Chondrocyte (in vitro differentiated cells): Measurements from ENCODE around the gene S100Z. TPM values are rescaled to one million over a fixed set of nuclear protein-coding genes. Genes with fewer than 3 reads are reported as not detected.

Experiments
- DNase-seq: peaks from one replicate; pipeline ENCODE4 v3.0.0; 2021; ENCODE audit warnings: mixed read lengths, low spot score
- H3K27ac Mint-ChIP-seq: one replicate; pipeline ENCODE4 v1.8.0; 2021; ENCODE audit warnings: mild to moderate bottlenecking, moderate library complexity, mixed read lengths; ENCODE audit not compliant: unreplicated experiment
- H3K27me3 Mint-ChIP-seq: 2 replicates; pipeline ENCODE4 v1.8.0; 2021; ENCODE audit warnings: low read depth, mixed read lengths
- H3K36me3 Mint-ChIP-seq: 2 replicates; pipeline ENCODE4 v1.8.0; 2021; ENCODE audit warnings: low read depth, mixed read lengths
- H3K4me1 Mint-ChIP-seq: 2 replicates; pipeline ENCODE4 v1.8.0; 2021; ENCODE audit warnings: low read depth, mild to moderate bottlenecking, mixed read lengths
- H3K4me3 Mint-ChIP-seq: one replicate; pipeline ENCODE4 v1.8.0; 2021; ENCODE audit warnings: mild to moderate bottlenecking, moderate library complexity, mixed read lengths; ENCODE audit not compliant: unreplicated experiment
- H3K9me3 Mint-ChIP-seq: 2 replicates; pipeline ENCODE4 v1.8.0; 2021; ENCODE audit warnings: low read depth, mixed read lengths
- CTCF ChIP-seq: fragments of 200-600 bp; sonication (generic); IDR thresholded peaks from 2 replicates; pipeline ENCODE4 v1.5.0; 2021; ENCODE audit warnings: antibody characterized with exemption, mild to moderate bottlenecking, moderate library complexity
- total RNA-seq: library from RNA; stranded (reverse); gene quantifications from 3 replicates; pipeline ENCODE4 v1.2.1, GENCODE V29; 2021

S100Z gene
- total RNA-seq, 1 donor from 2014 or later: not detected

GRCh38 chr5:76918539-76918938 is 68.7 kb downstream of the S100Z start:
- no peak overlapping the region for H3K4me3 Mint-ChIP-seq
- H3K27me3 Mint-ChIP-seq: no peaks in the 10 kb centered on the region
- no peak for DNase-seq
- no peak for TF ChIP-seq CTCF
- no peaks in the 10 kb centered on the region for H3K4me1 Mint-ChIP-seq
- H3K36me3 Mint-ChIP-seq: no peaks in the 10 kb centered on the region
- H3K27ac Mint-ChIP-seq: no peak overlapping the region
- H3K9me3 Mint-ChIP-seq: peaks cover 4% of the 10 kb centered on the region

- Mint-ChIP-seq H3K9me3 (no peaks in the 10 kb centered on the region), H3K4me1 (no peaks in the 10 kb centered on the region), H3K4me3 (no peak overlapping the region), H3K36me3 (no peaks in the 10 kb centered on the region), H3K27me3 (no peaks in the 10 kb centered on the region), H3K27ac (no peak overlapping the region)
- no peak for TF ChIP-seq CTCF
- DNase-seq: no peak
These were observed 70.7 kb downstream of the S100Z start for GRCh38 chr5:76920491-76920890.

- Mint-ChIP-seq H3K9me3 (no peaks in the 10 kb centered on the region), H3K4me1 (no peaks in the 10 kb centered on the region), H3K27ac (no peak overlapping the region), H3K36me3 (no peaks in the 10 kb centered on the region), H3K4me3 (no peak overlapping the region), H3K27me3 (peaks cover 3% of the 10 kb centered on the region)
- no peak for DNase-seq
- TF ChIP-seq CTCF: no peak
These were observed 76.7 kb downstream of the S100Z start for GRCh38 chr5:76926329-76927105.

GRCh38 chr5:76927961-76928360 is 78.1 kb downstream of the S100Z start:
- TF ChIP-seq CTCF: no peak
- Mint-ChIP-seq H3K36me3 (no peaks in the 10 kb centered on the region), H3K27me3 (peaks cover 3% of the 10 kb centered on the region), H3K4me1 (no peaks in the 10 kb centered on the region), H3K4me3 (no peak overlapping the region), H3K27ac (no peak overlapping the region), H3K9me3 (no peaks in the 10 kb centered on the region)
- DNase-seq: no peak

GRCh38 chr5:76930083-76930482 is 80.3 kb downstream of the S100Z start:
- no peaks in the 10 kb centered on the region for H3K9me3 Mint-ChIP-seq
- no peak for DNase-seq
- no peaks in the 10 kb centered on the region for H3K4me1 Mint-ChIP-seq
- no peak overlapping the region for H3K4me3 Mint-ChIP-seq
- no peak overlapping the region for H3K27ac Mint-ChIP-seq
- TF ChIP-seq CTCF: no peak
- H3K27me3 Mint-ChIP-seq: peaks cover 3% of the 10 kb centered on the region
- no peaks in the 10 kb centered on the region for H3K36me3 Mint-ChIP-seq
